Measurements from ENCODE around the gene ASTN1. TPM values are rescaled to one million over a fixed set of nuclear protein-coding genes. Genes with fewer than 3 reads are reported as not detected.

Gene ASTN1
- polyA plus RNA-seq, 1 donor, result 6.4 TPM

GRCh38 chr1:177032434-177032833 lies 132.1 kb downstream of the ASTN1 start:
- DNase-seq, result no peak

- no peak for DNase-seq
Measured at GRCh38 chr1:177024623-177025022, 139.9 kb downstream of the ASTN1 start.

GRCh38 chr1:177023726-177024125 lies 140.8 kb downstream of the ASTN1 start:
- no peak for DNase-seq

GRCh38 chr1:177023249-177023648 lies 141.3 kb downstream of the ASTN1 start:
- DNase-seq, result no peak

GRCh38 chr1:177021687-177022086 lies 142.8 kb downstream of the ASTN1 start:
- no peak for DNase-seq

GRCh38 chr1:177020851-177021589 lies 143.5 kb downstream of the ASTN1 start:
- DNase-seq, result peak; percentile 78

- no peak for DNase-seq
Measured at GRCh38 chr1:177017287-177017852, 147.1 kb downstream of the ASTN1 start.

- DNase-seq, result no peak
Measured at GRCh38 chr1:177014325-177014724, 150.2 kb downstream of the ASTN1 start.

GRCh38 chr1:177012342-177012925 lies 152.1 kb downstream of the ASTN1 start:
- no peak for DNase-seq

GRCh38 chr1:177011508-177011907 lies 153.0 kb downstream of the ASTN1 start:
- no peak for DNase-seq

GRCh38 chr1:177010211-177010825 lies 154.2 kb downstream of the ASTN1 start:
- no peak for DNase-seq

- DNase-seq, result no peak
Measured at GRCh38 chr1:177008653-177009052, 155.9 kb downstream of the ASTN1 start.

- peak; percentile 9 for DNase-seq
Measured at GRCh38 chr1:177007437-177008161, 156.9 kb downstream of the ASTN1 start.

- DNase-seq, result no peak
Measured at GRCh38 chr1:177002891-177003290, 161.6 kb downstream of the ASTN1 start.

- no peak for DNase-seq
Measured at GRCh38 chr1:177001556-177001955, 163.0 kb downstream of the ASTN1 start.

- no peak for DNase-seq
Measured at GRCh38 chr1:176998183-176998795, 166.2 kb downstream of the ASTN1 start.

GRCh38 chr1:176996456-176997090 lies 167.9 kb downstream of the ASTN1 start:
- no peak for DNase-seq

- no peak for DNase-seq
Measured at GRCh38 chr1:176994931-176995596, 169.4 kb downstream of the ASTN1 start.

- DNase-seq, result no peak
Measured at GRCh38 chr1:176993587-176993986, 170.9 kb downstream of the ASTN1 start.

GRCh38 chr1:176989754-176990153 lies 174.8 kb downstream of the ASTN1 start:
- peak; percentile 48 for DNase-seq

GRCh38 chr1:176989023-176989422 lies 175.5 kb downstream of the ASTN1 start:
- DNase-seq, result no peak
